ENCODE results near the gene PRRC2C. TPM values are rescaled to one million over a fixed set of nuclear protein-coding genes. Genes with fewer than 3 reads are reported as not detected.

Gene PRRC2C
- total RNA-seq, 4 donors from 2014 or later, result 70.0 to 278 (median 81.4) TPM

DNA sequence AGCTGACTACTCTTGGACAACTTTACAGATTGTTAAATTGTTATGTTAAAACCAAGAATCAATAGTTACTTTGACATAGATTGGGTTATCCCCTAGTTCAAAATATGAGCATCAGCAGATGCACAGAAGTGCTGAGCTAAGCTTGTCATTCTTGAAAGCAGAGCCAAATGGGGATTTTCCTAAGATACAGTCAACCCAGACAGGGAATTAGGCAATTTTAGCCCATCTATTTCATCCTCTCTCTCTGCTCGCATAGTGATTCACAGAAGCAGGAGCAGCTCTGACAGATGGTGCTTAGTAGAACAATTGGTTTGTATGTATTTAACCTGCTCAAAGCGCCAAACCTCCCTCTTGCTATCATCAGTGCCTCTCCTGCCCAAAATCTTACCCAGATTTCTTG, 27.9 kb upstream of the PRRC2C start:
- no peaks in the 10 kb centered on the region for H3K4me1 ChIP-seq
- no peak for DNase-seq
- no peaks in the 10 kb centered on the region for H3K36me3 ChIP-seq
- intact Hi-C loops (cut with DNase I), result no loop called here
- H3K4me3 ChIP-seq (replicated peaks in 1 of 3), result no peak overlapping the region
- H3K27ac ChIP-seq, result no peak overlapping the region
- WGBS, 2 donors, result 63 to 73% methylated on average over 2 of the region's 2 CpGs
- TF ChIP-seq, protein P1, sequence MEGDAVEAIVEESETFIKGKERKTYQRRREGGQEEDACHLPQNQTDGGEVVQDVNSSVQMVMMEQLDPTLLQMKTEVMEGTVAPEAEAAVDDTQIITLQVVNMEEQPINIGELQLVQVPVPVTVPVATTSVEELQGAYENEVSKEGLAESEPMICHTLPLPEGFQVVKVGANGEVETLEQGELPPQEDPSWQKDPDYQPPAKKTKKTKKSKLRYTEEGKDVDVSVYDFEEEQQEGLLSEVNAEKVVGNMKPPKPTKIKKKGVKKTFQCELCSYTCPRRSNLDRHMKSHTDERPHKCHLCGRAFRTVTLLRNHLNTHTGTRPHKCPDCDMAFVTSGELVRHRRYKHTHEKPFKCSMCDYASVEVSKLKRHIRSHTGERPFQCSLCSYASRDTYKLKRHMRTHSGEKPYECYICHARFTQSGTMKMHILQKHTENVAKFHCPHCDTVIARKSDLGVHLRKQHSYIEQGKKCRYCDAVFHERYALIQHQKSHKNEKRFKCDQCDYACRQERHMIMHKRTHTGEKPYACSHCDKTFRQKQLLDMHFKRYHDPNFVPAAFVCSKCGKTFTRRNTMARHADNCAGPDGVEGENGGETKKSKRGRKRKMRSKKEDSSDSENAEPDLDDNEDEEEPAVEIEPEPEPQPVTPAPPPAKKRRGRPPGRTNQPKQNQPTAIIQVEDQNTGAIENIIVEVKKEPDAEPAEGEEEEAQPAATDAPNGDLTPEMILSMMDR (IDR thresholded peaks at IDR 0.05), result no peak
- H3K9me3 ChIP-seq, result no peaks in the 10 kb centered on the region
- H3K27me3 ChIP-seq, result no peaks in the 10 kb centered on the region

- intact Hi-C loops (cut with DNase I), result no loop called here
Measured at GRCh38 chr1:171460018-171460620, 25.2 kb upstream of the PRRC2C start.

GRCh38 chr1:171467626-171468025, 17.7 kb upstream of the PRRC2C start:
- intact Hi-C loops (cut with DNase I), result no loop called here
- H3K27ac ChIP-seq, result no peak overlapping the region
- no peaks in the 10 kb centered on the region for H3K36me3 ChIP-seq
- no peaks in the 10 kb centered on the region for H3K9me3 ChIP-seq
- no peak overlapping the region for H3K4me3 ChIP-seq (replicated peaks in 1 of 3)
- DNase-seq, result no peak
- no peaks in the 10 kb centered on the region for H3K27me3 ChIP-seq
- TF ChIP-seq, protein P1 (IDR thresholded peaks at IDR 0.05), result no peak
- no peak for TF ChIP-seq POLR2A (IDR thresholded peaks at IDR 0.05)
- H3K4me1 ChIP-seq, result no peaks in the 10 kb centered on the region

More at GRCh38 chr1:171460018-171460620, 25.2 kb upstream of the PRRC2C start:
- Histone ChIP-seq H3K36me3 (no peaks in the 10 kb centered on the region), H3K27me3 (no peaks in the 10 kb centered on the region), H3K4me3 (replicated peaks in 1 of 3) (no peak overlapping the region), H3K9me3 (no peaks in the 10 kb centered on the region), H3K27ac (no peak overlapping the region), H3K4me1 (no peaks in the 10 kb centered on the region)
- WGBS, 2 donors, result 43 to 62% methylated on average over 4 of the region's 4 CpGs
- no peak for DNase-seq
- TF ChIP-seq, protein P1 (IDR thresholded peaks at IDR 0.05), result no peak
- TF ChIP-seq POLR2A (IDR thresholded peaks at IDR 0.05), result no peak

DNA sequence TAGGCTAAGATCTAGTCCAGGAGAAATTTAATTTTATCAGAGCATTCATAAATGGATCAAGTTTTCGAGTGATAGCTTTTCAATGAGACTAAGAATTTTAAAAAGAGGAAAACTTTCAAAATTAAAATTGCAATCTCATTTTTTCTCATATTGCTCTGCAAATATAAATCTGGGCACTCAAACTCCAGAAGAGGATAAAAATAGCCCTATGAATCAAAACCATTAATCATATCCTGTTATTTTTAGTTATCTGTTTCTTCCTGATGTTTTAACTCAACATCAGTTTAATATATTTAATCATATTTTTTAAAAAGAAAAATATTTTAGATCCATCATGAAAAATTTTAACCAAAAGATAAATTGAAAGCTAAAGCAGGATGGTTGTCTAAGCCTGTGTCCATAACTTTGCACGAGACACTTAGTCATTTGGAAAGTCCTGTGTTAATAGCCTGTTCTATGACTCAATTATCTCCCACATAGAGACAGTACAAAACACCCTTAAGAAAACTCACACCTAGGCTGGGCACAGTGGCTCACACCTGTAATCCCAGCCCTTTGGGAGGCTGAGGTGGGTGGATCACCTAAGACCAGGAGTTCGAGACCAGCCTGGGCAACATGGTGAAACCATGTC, 17.1 kb upstream of the PRRC2C start:
- no peaks in the 10 kb centered on the region for H3K4me1 ChIP-seq
- WGBS, 2 donors, result 59 to 69% methylated on average over 3 of the region's 3 CpGs
- no peaks in the 10 kb centered on the region for H3K9me3 ChIP-seq
- no peak for DNase-seq
- no peak overlapping the region for H3K4me3 ChIP-seq (replicated peaks in 1 of 3)
- no peak for TF ChIP-seq POLR2A (IDR thresholded peaks at IDR 0.05)
- TF ChIP-seq, protein P1 (IDR thresholded peaks at IDR 0.05), result no peak
- H3K27ac ChIP-seq, result no peak overlapping the region
- no peaks in the 10 kb centered on the region for H3K36me3 ChIP-seq
- H3K27me3 ChIP-seq, result no peaks in the 10 kb centered on the region
- intact Hi-C loops (cut with DNase I), result no loop called here

GRCh38 chr1:171470726-171471125, 14.6 kb upstream of the PRRC2C start:
- DNase-seq, result no peak
- no peak overlapping the region for H3K27ac ChIP-seq
- 53 to 54% methylated on average over 1 of the region's 1 CpG for WGBS, 2 donors
- no peaks in the 10 kb centered on the region for H3K4me1 ChIP-seq
- no peak for TF ChIP-seq POLR2A (IDR thresholded peaks at IDR 0.05)
- TF ChIP-seq, protein P1 (IDR thresholded peaks at IDR 0.05), result no peak
- intact Hi-C loops (cut with DNase I), result no loop called here
- H3K9me3 ChIP-seq, result no peaks in the 10 kb centered on the region
- H3K36me3 ChIP-seq, result no peaks in the 10 kb centered on the region
- no peak overlapping the region for H3K4me3 ChIP-seq (replicated peaks in 1 of 3)
- H3K27me3 ChIP-seq, result no peaks in the 10 kb centered on the region

All from thyroid gland (tissue), 4 donors.